HEK293T (cell line): ENCODE results near the gene ZIC2.
A peak's percentile ranks its signal among the peaks of the same experiment; 100 is the strongest.
"Not testable (repeated sequence)": the region's sequence is repeated elsewhere in the genome, so short reads cannot be mapped to it uniquely, and the experiment has no call there.

Experiments
- CTCF ChIA-PET: fragments of 350-600 bp; formaldehyde crosslinking; extraction: SDS; loops from one replicate; lab custom pipeline; 2021; ENCODE audit warnings: antibody characterized with exemption, inconsistent platforms; lab: Yijun Ruan, JAX
- POLR2A ChIA-PET: fragments of 350-600 bp; formaldehyde crosslinking; extraction: SDS; loops from one replicate; lab custom pipeline; 2020; ENCODE audit warnings: antibody characterized with exemption, inconsistent platforms; lab: Yijun Ruan, JAX
- DNase-seq: peaks from one replicate; pipeline ENCODE4 v3.0.0; 2012; ENCODE audit warnings: mixed read lengths; ENCODE audit errors: extremely low spot score
- ARNT ChIP-seq: fragments of 450-650 bp; IDR thresholded peaks from 2 replicates; pipeline ENCODE4 v1.6.1; 2017; ENCODE audit warnings: mild to moderate bottlenecking
- BHLHE40 ChIP-seq: fragments of 450-650 bp; IDR thresholded peaks from 2 replicates; pipeline ENCODE4 v1.6.1; 2016; ENCODE audit warnings: mild to moderate bottlenecking, moderate library complexity, borderline replicate concordance
- CTBP1 ChIP-seq: fragments of 450-650 bp; IDR thresholded peaks from 2 replicates; pipeline ENCODE4 v1.6.1; 2016; ENCODE audit warnings: borderline replicate concordance
- ELF4 ChIP-seq: fragments of 450-650 bp; IDR thresholded peaks from 2 replicates; pipeline ENCODE4 v1.6.1; 2017; ENCODE audit warnings: antibody characterized with exemption
- FOXA1 ChIP-seq: fragments of 450-650 bp; IDR thresholded peaks from 2 replicates; pipeline ENCODE4 v1.6.1; 2016; ENCODE audit warnings: mild to moderate bottlenecking
- FOXK2 ChIP-seq: fragments of 450-650 bp; IDR thresholded peaks from 2 replicates; pipeline ENCODE4 v1.6.1; 2016; ENCODE audit warnings: mild to moderate bottlenecking
- FOXM1 ChIP-seq: fragments of 450-650 bp; IDR thresholded peaks from 2 replicates; pipeline ENCODE4 v1.6.1; 2017; ENCODE audit warnings: mild to moderate bottlenecking, borderline replicate concordance
- HDGF ChIP-seq: fragments of 450-650 bp; IDR thresholded peaks from 2 replicates; pipeline ENCODE4 v1.6.1; 2017; ENCODE audit warnings: antibody characterized with exemption, borderline replicate concordance
- L3MBTL2 ChIP-seq: fragments of 450-650 bp; conservative IDR thresholded peaks from 2 replicates; pipeline ENCODE4 v1.6.1; 2016; ENCODE audit warnings: mild to moderate bottlenecking
- LEF1 ChIP-seq: fragments of 450-650 bp; IDR thresholded peaks from 2 replicates; pipeline ENCODE4 v1.6.1; 2017; ENCODE audit warnings: mild to moderate bottlenecking, borderline replicate concordance
- NFRKB ChIP-seq: fragments of 450-650 bp; IDR thresholded peaks from 2 replicates; pipeline ENCODE4 v1.6.1; 2016; ENCODE audit warnings: mild to moderate bottlenecking, moderate library complexity
- SP1 ChIP-seq: fragments of 450-650 bp; IDR thresholded peaks from 2 replicates; pipeline ENCODE4 v1.6.1; 2017
- SUZ12 ChIP-seq: fragments of 450-650 bp; IDR thresholded peaks from 2 replicates; pipeline ENCODE4 v1.6.1; 2016; ENCODE audit warnings: mild to moderate bottlenecking
- TARDBP ChIP-seq: fragments of 450-650 bp; IDR thresholded peaks from 2 replicates; pipeline ENCODE4 v1.6.1; 2016
- ZNF384 ChIP-seq: fragments of 450-650 bp; IDR thresholded peaks from 2 replicates; pipeline ENCODE4 v1.6.1; 2016
- TF ChIP-seq, protein P1 (sequence below): fragments of 450-650 bp; IDR thresholded peaks from 2 replicates; pipeline ENCODE4 v1.6.1; 2016

ZIC2 gene

DNA sequence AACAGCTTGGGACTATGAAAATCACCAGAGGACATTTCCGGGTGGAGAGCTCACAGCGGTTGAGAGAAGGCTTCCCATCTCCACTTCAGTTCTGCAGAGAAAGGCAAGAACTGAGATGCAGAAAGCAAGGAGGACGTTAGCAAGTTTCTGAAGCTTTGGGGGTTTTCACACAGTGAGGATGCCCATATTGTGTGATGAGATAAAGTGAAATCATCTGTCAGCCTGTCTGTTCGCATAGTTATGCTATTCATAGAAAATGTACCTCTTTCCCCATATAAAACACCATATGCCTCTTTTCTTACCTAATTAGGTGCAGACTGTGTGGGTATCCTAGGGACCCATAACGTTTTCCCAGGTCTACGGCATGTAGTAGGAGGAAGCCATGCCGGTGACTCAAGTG, 37.5 kb upstream of the ZIC2 start:
- TF ChIP-seq FOXK2 (no peak), SUZ12 (no peak), CTBP1 (no peak), NFRKB (no peak), ELF4 (no peak), TARDBP (no peak), BHLHE40 (no peak), SP1 (no peak), HDGF (no peak), FOXM1 (no peak), ZNF384 (no peak), LEF1 (no peak), FOXA1 (no peak), ARNT (no peak)
- TF ChIP-seq, protein P1, sequence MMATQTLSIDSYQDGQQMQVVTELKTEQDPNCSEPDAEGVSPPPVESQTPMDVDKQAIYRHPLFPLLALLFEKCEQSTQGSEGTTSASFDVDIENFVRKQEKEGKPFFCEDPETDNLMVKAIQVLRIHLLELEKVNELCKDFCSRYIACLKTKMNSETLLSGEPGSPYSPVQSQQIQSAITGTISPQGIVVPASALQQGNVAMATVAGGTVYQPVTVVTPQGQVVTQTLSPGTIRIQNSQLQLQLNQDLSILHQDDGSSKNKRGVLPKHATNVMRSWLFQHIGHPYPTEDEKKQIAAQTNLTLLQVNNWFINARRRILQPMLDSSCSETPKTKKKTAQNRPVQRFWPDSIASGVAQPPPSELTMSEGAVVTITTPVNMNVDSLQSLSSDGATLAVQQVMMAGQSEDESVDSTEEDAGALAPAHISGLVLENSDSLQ: no peak
- DNase-seq: no peak
- POLR2A ChIA-PET: no interaction called here
- CTCF ChIA-PET: no interaction called here

DNA sequence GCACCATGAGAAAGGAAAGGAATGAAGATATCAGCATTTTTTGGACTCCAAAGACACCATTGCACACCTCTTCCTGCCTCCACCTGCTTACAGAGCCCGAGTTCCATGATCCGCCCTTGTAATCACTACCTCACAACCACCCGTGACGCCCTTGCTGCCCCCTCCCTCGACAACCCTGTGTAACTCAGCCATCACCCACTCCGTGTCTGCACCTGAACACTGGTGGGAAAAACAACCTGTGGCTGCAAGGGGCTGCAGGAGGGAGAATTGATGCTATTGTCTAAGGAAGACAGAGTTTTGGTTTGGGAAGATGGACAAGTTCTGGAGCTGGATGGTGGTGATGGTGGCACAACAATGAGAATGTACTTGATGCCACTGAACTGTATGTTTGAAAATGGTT, 37.0 kb upstream of the ZIC2 start:
- TF ChIP-seq BHLHE40 (no peak), LEF1 (no peak), FOXA1 (no peak), FOXM1 (no peak), ZNF384 (no peak), HDGF (no peak), ARNT (no peak), L3MBTL2 (no peak), TARDBP (no peak), SUZ12 (no peak), NFRKB (no peak), CTBP1 (no peak), SP1 (no peak), ELF4 (no peak), FOXK2 (no peak)
- TF ChIP-seq, protein P1: no peak
- CTCF ChIA-PET: no interaction called here
- POLR2A ChIA-PET: no interaction called here
- no peak for DNase-seq

DNA sequence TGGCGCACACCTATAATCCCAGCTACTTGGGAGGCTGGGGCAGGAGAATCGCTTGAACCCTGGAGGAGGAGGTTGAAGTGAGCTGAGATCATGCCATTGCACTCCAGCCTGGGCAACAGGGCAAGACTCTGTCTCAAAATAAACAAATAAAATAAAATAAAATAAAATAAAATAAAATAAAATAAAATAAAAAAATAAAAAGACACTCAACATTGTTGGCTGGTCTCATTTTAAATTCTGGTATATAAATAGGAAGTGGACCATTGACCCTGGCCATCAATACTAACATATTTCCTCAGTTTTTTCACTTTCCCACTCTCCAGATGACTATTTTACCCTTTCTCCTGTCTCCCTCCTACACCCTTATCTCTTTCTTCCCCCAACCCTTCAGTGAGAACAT, 36.1 kb upstream of the ZIC2 start:
- DNase-seq, CTCF ChIA-PET, POLR2A ChIA-PET: not testable (repeated sequence)

DNA sequence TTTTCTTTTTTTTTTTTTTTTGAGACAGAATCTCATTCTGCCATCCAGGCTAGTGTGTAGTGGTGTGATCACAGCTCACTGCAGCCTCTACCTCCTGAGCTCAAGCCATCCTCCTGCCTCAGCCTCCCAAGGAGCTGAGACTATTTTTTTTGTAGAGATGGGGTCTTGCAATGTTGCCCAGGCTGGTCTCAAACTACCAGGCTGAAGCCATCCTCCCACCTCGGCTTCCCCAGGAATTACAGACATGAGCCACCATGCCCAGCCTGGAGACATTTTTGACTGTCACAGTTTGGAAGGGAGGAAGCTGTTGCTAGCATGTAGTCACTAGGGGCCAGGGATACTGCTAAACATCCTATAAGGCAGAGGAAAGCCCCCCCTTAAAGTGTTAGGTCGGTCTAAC, 33.9 kb upstream of the ZIC2 start:
- ChIA-PET CTCF (no interaction called here), POLR2A (no interaction called here)
- no peak for DNase-seq
- TF ChIP-seq FOXA1: no peak

DNA sequence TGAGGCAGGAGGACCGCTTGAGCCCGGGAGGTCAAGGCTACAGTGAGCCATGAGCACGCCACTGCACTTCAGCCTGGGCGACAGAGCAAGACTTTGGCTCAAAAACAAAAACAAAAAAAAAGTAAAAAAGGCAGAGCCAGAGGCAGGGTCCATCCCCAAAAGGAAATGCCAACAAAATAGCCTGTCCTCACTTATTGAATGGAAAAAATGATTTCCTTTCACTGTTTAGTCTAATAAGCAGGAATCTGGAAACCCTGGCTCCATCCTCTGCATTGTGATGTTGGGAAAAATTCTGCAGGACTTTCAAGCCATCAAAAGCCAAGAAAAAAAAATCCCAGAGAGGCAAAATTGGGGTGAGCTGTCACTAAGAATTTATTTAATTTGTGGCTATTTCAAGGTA, 33.2 kb upstream of the ZIC2 start:
- TF ChIP-seq FOXM1 (no peak), SP1 (no peak), SUZ12 (no peak), ZNF384 (no peak), LEF1 (no peak), FOXK2 (no peak), L3MBTL2 (no peak), ELF4 (no peak)
- DNase-seq: no peak
- ChIA-PET CTCF (no interaction called here), POLR2A (no interaction called here)

DNA sequence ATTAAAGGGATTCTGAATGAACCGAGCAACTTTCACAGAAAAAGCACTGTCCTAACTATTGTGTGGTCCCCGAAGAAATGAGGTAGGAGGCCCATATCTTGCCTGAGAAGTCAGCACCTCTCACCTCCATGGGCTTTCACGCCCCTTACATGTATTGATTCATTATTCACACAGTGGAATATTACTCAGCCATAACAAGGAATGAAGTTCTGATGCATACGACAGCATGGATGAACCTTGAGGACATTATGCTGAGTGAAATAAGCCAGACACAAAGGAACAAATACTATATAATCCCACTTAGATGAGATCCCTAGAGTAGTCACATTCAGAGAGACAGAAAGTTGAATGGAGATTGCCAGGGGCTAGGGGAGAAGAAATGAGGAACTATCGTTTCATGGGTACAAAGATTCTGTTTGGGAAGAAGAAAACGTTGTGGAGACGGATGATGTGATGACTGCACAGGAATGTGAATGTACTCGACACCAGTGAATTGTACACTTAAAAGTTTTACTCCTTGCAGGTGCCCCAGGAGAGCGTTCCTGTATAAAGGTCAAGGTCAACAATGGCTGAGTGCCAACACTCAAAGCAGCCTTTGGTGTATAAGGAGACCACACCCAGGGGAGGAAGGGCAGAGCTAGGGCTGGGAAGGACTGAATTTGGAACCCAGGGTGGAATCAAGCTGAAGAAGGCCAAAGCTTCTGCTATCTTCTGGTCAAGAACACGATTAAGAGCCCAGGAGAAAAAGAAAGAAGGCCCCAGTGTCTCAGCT, 32.5 kb upstream of the ZIC2 start:
- ChIA-PET POLR2A (no interaction called here), CTCF (no interaction called here)
- no peak for DNase-seq
- TF ChIP-seq LEF1: no peak
- TF ChIP-seq ARNT: no peak
- TF ChIP-seq L3MBTL2: no peak
- TF ChIP-seq NFRKB: no peak
- TF ChIP-seq CTBP1: no peak
- TF ChIP-seq FOXM1: no peak

DNA sequence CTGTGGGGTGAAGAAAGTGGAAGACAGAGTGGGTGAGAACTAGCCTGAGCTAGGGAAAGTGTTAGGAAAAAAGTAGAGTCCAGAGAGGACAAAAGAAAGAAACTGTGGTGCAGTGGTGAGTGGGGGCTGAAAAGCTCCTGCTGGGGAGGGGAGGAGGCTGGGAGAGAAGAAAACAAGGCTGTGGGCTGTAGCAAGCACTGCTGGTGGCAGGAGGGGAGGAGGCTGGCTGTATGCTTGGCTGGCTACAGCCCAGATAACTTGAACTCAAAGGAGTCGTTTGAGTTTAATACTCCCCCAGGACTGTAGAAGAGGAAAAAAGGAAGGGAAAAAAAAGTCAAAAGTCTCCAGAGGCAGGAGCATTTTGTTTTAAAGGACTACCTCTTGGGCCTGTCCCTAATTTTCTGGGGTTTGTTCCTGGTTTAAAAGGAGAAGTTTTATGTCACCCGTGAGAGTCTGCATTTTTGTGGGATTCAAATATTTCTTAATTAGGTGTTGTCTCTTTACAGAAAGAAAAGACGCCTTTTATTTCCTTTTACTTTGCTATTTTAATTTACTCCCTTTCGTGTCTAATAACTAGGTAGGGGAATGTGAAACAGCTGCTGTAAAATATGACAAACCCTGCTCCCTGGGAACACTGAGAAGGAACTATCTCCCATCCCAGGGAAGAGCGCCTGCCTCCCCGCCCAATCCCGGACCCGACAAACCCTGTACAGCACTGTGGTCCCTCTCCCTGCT, 31.7 kb upstream of the ZIC2 start:
- ChIA-PET CTCF (interaction anchor here (0.6 kb wide), 1 partner anchor 28 kb away, joined by 8 read pairs; no protein-coding TSS in a partner anchor), POLR2A (no interaction called here)
- DNase-seq: peak; percentile 42
- TF ChIP-seq LEF1: no peak
- TF ChIP-seq HDGF: no peak
- TF ChIP-seq L3MBTL2: no peak
- no peak for TF ChIP-seq SP1
- TF ChIP-seq BHLHE40: no peak
- TF ChIP-seq TARDBP: no peak

DNA sequence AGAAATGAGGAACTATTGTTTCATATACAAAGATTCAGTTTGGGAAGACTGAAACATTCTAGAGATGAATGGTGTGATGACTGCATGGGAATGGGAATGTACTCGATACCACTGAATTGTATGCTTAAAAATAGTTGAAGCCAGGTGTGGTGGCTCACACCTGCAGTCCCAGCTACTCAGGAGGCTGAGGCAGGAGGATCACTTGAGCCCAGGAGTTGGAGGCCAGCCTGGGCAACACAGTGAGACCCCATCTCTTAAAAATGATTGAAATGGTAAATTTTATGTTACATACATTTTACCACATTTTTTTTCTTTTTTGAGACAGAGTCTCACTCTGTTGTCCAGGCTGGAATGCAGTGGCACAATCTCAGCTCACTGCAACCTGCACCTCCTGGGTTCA, 29.9 kb upstream of the ZIC2 start:
- CTCF ChIA-PET: interaction anchor here (0.6 kb wide), 1 partner anchor 16 kb away, joined by 4 read pairs; no protein-coding TSS in a partner anchor
- POLR2A ChIA-PET: interaction anchor here (1.4 kb wide), 1 partner anchor 19 kb away, joined by 3 read pairs; no protein-coding TSS in a partner anchor
- not testable (repeated sequence) for DNase-seq
